ENCODE results near the gene PPFIBP2.

The PPFIBP2 gene

GRCh38 chr11:7513234-7514098 lies at the start of gene PPFIBP2:
PPFIBP2 (plus strand) TSS chr11:7513999; CDS start chr11:7549476, 35,477 bp downstream.
- DNase-seq, result peak; percentile 70

GRCh38 chr11:7467652-7468051 lies 46.1 kb upstream of the PPFIBP2 start:
- no peak for DNase-seq

- no peak for DNase-seq
Observed at GRCh38 chr11:7469351-7469865, 44.4 kb upstream of the PPFIBP2 start.

DNA sequence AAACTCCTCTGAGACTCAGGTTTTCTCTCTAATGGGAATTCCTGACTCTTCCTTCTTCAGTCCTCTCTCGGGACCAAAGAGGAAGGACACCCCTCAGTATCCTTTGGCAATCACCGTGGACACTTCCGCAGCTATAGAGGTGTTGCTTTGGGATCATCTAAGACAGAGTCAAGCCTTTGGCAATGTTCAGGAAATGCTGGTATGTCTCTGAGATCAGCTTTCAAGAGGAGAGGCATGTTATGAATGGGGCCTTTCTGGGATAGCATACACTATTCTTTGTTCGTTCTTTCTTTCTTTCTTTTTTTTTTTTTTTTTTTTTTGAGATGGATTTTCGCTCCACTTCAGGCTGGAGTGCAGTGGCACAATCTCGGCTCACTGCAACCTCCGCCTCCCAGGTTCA lies 42.7 kb upstream of the PPFIBP2 start:
- no peak for DNase-seq

GRCh38 chr11:7473717-7474116 lies 40.1 kb upstream of the PPFIBP2 start:
- DNase-seq, result no peak

DNA sequence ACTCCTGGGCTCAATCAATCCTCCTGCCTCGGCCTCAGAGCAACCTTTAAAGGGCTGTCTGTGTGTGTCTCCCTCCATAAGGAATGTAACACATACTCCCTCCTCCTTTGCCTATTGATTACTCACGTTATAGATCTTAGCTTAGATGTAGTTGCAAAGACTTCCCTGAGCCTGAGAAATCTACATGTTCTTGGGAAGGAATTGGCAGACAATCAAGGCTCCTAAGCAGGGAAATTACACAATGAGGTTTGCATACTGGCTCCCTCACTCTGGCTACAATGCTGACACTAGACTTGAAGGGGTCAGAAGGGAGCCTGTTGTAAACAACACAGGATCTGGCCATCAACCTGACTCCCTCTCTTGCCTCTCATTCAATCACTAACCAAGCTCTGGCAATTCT lies 33.7 kb upstream of the PPFIBP2 start:
- DNase-seq, result no peak

DNA sequence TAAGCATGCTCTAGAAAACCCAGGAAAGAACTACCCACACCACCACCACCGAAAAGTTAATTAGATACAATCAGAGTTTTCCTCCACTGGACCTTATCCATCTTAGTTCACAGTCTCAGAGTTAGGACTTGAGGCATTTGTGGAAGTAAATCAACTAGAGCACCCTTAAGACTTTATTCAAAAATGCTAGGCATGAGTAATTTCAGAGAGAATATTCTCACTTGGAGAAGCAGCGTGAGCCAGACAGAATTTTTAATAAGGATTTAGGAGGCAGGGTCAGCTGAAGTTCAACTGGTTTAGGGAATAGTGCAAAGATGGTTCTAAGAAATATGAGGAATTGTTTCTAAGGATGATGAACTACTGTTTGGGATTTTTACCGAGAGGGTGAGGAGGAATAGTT lies 29.7 kb upstream of the PPFIBP2 start:
- no peak for DNase-seq

GRCh38 chr11:7484645-7485044 lies 29.2 kb upstream of the PPFIBP2 start:
- DNase-seq, result no peak

GRCh38 chr11:7485186-7486097 lies 28.4 kb upstream of the PPFIBP2 start, which contains the start of gene OLFML1:
OLFML1 (plus strand) TSS chr11:7485506; CDS start chr11:7485876, 370 bp downstream.
- DNase-seq, result no peak

- no peak for DNase-seq
Observed at GRCh38 chr11:7486098-7486780, 27.6 kb upstream of the PPFIBP2 start.

- no peak for DNase-seq
Observed at GRCh38 chr11:7486781-7487140, 27.0 kb upstream of the PPFIBP2 start.

GRCh38 chr11:7487360-7487759 lies 26.4 kb upstream of the PPFIBP2 start:
- no peak for DNase-seq

DNA sequence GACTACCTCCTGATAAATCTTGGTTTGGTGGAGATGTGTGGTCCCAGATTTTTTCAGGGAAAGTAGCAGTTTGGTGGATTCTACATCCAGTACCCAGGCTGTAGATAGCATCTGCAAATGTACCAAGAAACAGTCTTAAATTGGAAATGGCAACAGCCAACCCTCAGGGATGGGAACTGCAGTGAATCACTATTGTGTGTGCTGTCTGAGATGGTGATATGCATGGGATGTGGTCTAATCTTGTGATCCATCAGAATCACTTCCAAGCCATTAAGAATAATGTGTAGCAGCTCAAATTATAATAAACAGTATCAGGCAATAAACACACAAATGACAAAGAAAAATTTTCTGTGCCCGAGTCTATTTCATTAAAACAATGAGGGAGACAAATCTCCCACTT lies 25.1 kb upstream of the PPFIBP2 start:
- DNase-seq, result no peak

GRCh38 chr11:7489376-7489775 lies 24.4 kb upstream of the PPFIBP2 start:
- no peak for DNase-seq

DNA sequence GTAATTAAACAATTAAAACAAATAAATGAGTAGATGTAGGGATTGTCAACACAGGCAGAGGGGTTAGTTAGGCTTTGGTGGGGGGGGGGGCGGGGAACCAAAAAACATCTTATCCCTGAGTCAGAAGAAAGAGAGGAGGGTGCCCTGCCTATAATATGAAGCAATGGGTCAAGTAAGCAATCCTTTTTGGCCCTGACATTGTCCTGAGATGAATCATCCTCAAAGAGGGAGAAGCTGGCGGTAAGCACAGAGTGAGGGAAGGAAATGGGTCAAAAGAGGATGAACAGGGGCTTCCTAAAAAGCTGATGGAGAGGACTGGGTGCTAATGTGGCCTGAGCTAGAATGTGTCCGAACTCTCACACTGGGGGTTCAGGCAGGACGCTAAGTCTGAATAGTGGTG lies 23.7 kb upstream of the PPFIBP2 start:
- DNase-seq, result no peak

GRCh38 chr11:7490535-7490934 lies 23.3 kb upstream of the PPFIBP2 start:
- no peak for DNase-seq

DNA sequence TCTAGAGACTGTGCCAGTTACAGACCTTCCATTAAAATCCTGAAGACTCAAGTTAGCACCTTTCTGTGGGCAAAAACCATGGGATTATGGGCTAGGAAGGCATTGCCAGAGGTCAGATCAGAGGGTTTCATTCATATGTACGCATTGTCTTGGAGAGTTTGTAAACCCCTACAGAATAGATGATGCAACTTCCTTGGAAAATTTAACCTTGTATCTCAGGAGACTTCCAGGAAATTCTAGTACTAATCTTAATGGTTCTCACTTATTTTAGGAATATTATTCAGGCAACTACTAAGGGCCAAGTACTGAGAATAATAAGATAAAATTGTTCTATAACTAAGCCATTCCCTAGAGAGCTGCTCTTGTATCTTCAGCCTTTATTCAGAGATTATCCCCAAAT lies 21.5 kb upstream of the PPFIBP2 start:
- DNase-seq, result no peak

- peak; percentile 9 for DNase-seq
Observed at GRCh38 chr11:7493670-7494069, 20.1 kb upstream of the PPFIBP2 start.

GRCh38 chr11:7494086-7494745 lies 19.6 kb upstream of the PPFIBP2 start:
- peak; percentile 82 for DNase-seq

- DNase-seq, result peak; percentile 80
Observed at GRCh38 chr11:7495882-7496551, 17.8 kb upstream of the PPFIBP2 start.

DNA sequence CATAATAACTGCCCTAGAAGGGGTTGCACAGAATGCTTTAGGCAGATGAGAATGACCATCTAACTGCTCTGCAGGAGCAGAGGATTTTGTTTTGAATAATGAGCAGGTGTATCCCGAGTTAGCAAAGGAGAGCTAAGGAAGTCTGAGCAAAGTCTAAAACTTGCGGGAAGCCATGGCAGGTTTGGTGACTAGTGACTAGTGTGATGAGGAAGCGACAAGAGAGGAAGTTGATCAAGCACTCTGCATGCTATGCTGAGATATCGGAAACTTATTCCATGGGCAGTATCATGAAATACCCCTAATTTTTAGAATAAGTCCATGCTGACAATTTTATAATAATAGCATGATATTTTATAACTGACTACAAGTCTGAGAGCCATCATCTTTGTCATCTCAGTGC lies 15.6 kb upstream of the PPFIBP2 start:
- DNase-seq, result no peak

DNA sequence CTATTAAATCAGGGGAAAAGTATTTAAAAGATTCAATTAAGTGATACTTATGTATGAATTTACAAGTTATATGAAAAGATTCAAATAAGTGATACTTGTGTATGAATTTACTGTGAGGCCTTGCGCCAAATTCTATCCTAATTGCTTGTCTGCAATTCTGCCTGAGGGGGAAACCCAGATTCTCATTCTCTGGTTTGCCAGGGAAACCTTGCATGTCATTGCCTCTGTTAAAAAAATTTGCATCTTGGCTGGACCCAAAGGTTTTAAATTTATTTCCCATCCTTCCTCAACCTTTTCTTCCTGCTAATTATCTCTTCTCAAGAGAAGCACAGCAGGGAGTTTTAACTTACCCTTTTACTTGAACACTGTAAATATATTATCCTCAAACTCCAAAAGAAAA lies 14.7 kb upstream of the PPFIBP2 start:
- no peak for DNase-seq
